GM19468 (cell line): ENCODE results near the gene NDE1.
A peak's percentile ranks its signal among the peaks of the same experiment; 100 is the strongest.

ENCODE experiments used
- ATAC-seq: cut with Tn5 transposase; IDR thresholded peaks from one replicate; pipeline ENCODE4 v1.9.1; 2021; ENCODE audit warnings: mild to moderate bottlenecking, moderate library complexity, moderate number of reproducible peaks; ENCODE audit not compliant: unreplicated experiment; ENCODE audit errors: extremely low read depth

Gene NDE1

GRCh38 chr16:15757077-15757386 lies 107.0 kb downstream of the NDE1 start:
- no peak for ATAC-seq

- no peak for ATAC-seq
These were observed 107.7 kb downstream of the NDE1 start for GRCh38 chr16:15757630-15758251.

GRCh38 chr16:15759070-15759469 lies 109.0 kb downstream of the NDE1 start:
- ATAC-seq, result no peak

- no peak for ATAC-seq
These were observed 110.1 kb downstream of the NDE1 start for GRCh38 chr16:15760129-15760528.

GRCh38 chr16:15764112-15764511 lies 114.1 kb downstream of the NDE1 start:
- no peak for ATAC-seq

GRCh38 chr16:15765116-15765515 lies 115.1 kb downstream of the NDE1 start:
- no peak for ATAC-seq

- ATAC-seq, result peak; percentile 52
These were observed 115.8 kb downstream of the NDE1 start for GRCh38 chr16:15765880-15766279.

GRCh38 chr16:15766918-15767317 lies 116.9 kb downstream of the NDE1 start:
- no peak for ATAC-seq

GRCh38 chr16:15768201-15768600 lies 118.2 kb downstream of the NDE1 start:
- ATAC-seq, result no peak

- no peak for ATAC-seq
These were observed 119.2 kb downstream of the NDE1 start for GRCh38 chr16:15769239-15769638.

GRCh38 chr16:15770107-15770506 lies 120.1 kb downstream of the NDE1 start:
- no peak for ATAC-seq

- ATAC-seq, result no peak
These were observed 120.5 kb downstream of the NDE1 start for GRCh38 chr16:15770512-15770911.

- ATAC-seq, result no peak
These were observed 121.6 kb downstream of the NDE1 start for GRCh38 chr16:15771694-15772093.

GRCh38 chr16:15772579-15773293 lies 122.7 kb downstream of the NDE1 start:
- no peak for ATAC-seq

- ATAC-seq, result no peak
These were observed 123.9 kb downstream of the NDE1 start for GRCh38 chr16:15773968-15774367.

- no peak for ATAC-seq
These were observed 125.2 kb downstream of the NDE1 start for GRCh38 chr16:15775209-15775608.

- no peak for ATAC-seq
These were observed 125.7 kb downstream of the NDE1 start for GRCh38 chr16:15775663-15776304.
